HCEC 1CT (cell line): ENCODE results near the gene ST6GALNAC6.
"Not testable (repeated sequence)": the region's sequence is repeated elsewhere in the genome, so short reads cannot be mapped to it uniquely, and the experiment has no call there.

ENCODE experiments used
- DNase-seq: peaks from one replicate; pipeline ENCODE4 v3.0.0-alpha.2; 2017

ST6GALNAC6 gene

DNA sequence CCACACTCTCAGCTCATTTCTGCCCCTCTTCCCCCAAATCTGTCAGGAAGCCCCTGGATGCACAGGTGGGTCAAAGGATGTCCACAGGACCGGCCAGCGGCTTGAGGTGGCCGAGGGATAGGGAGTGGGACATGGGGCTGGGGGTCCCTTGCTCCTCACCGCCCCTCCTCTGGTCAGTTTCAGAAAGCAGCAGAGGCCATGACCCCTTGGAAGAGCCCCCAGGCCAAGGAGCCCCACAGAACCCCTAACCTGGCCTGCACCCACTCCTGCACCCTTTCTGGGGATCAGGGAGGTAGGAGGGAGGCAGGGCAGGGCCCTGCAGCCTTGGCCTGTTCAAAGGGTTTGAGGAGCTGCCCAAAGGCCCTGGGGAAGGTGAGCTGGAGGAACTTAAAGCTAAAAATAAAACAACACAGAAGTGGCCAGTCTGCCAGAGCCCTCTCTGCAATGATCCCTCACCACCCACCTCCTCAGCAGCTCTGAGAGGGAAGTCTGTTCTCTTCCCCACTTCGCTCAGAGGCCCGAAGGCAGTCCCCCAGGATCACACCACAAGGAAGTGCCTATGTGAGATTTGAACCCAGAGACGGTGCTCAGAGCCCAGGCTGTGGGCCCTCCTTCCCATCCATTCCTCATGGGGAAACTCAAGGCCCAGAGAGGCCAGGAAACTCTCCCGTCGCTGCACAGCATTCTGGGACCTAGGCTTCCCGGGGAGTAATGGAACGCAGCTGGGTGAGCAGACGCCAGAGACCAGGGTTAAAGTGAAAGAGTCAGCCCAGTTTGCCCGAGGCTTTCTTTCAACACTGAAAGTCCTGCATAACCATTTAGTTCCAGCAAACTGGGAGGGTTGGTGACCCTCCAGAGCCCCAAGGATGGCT lies 45.9 kb downstream of the ST6GALNAC6 start:
- DNase-seq, result no peak

DNA sequence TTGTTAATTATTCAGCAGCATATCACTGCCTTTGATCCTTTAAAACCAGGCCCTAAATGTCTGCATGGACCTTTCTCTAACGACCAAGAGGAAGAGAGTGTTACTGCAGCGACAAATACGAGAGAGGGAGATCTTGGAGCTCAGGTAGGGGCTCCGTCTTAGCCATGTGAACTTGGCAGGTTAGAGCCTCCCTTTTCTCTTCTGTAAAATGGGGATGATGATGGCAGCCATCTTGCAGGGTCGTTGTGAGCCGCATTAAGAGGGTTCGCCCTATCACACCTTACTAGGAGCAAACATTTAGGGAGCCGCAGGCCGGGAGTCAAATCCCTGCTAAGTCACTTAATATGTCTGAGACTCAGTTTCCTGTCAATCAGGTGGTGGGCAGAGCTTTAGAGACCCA lies 46.6 kb downstream of the ST6GALNAC6 start:
- DNase-seq, result no peak

- no peak for DNase-seq
Observed at GRCh38 chr9:127850286-127850830, 49.0 kb downstream of the ST6GALNAC6 start.

- DNase-seq, result no peak
Observed at GRCh38 chr9:127848756-127849504, 50.5 kb downstream of the ST6GALNAC6 start.

DNA sequence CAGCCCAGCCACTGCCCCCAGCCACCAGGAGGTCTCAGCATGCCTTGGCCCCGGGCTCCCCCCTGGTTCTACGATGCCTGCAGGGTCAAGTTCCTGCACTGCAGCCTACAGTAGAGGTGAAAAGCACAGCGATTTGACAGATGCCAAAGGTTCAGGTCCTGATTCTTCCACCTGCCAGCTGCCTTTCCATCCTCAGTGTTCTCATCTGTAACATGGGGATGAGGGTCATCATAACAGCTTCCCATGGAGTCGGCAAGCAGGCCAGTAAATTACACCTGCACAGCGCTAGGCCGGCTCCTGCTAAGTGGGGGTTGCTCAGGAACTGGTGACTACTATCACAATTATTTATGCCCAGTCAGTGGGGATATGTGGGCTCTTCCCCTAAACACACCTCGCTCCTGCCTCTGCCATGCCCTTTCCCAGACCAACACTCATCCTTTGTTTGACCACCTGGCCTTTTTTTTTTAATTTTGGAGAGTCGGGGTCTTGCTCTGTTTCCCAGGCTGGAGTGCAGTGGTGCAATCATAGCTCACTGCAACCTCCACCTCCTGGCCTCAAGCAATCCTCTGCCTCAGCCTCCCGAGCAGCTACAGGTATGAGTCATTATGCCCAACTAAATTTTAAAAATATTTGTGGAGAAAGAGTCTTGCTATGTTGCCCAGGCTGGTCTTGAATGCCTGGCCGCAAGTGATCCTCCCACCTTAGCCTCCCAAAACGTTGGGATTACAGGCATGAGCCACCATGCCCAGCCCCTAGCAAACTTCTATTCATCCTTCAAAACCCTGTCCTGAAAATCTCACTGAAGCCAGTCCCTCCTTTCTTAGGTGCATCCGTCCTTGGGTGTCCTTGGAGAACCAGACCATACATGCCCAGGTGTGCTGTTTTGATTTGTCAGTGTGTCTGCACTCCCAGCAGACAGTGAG lies 51.3 kb downstream of the ST6GALNAC6 start:
- no peak for DNase-seq

GRCh38 chr9:127847178-127847510 lies 52.3 kb downstream of the ST6GALNAC6 start:
- no peak for DNase-seq

DNA sequence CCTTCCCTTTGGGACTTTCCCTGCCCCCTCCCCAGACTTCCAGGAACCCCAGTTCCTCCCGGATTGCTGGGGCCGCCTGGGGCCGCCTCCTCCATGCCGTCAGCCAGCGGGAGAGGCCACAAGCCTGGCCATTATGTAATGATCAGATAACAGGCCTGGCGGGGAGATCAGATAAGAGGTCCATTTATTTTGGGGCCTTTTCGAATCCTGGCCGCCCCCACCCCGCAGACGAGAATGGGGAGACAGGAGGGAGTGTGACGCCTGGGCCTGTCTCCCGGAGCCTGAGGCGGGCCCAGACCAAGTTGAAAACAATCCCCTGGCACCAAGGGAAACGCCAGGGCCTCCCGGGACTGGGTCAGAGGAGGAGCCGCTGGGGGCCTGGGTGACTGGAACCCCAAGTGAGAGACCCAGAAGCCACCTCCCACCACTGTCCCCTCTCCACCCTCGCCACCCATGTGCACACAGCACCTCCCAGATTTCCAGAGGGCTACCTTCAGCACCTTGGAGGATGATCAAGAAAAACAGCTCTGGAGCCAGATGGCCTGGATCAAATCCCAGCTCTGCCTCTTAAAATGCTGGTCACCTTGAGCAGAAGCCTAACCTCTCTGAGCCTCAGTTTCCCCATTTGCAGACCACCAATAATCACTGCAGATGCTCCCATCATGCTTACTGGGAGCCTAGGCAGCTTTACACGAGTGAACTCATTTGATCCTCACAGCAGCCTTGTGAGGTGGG lies 52.8 kb downstream of the ST6GALNAC6 start:
- DNase-seq, result no peak

GRCh38 chr9:127845619-127846018 lies 53.8 kb downstream of the ST6GALNAC6 start:
- DNase-seq, result not testable (repeated sequence)

DNA sequence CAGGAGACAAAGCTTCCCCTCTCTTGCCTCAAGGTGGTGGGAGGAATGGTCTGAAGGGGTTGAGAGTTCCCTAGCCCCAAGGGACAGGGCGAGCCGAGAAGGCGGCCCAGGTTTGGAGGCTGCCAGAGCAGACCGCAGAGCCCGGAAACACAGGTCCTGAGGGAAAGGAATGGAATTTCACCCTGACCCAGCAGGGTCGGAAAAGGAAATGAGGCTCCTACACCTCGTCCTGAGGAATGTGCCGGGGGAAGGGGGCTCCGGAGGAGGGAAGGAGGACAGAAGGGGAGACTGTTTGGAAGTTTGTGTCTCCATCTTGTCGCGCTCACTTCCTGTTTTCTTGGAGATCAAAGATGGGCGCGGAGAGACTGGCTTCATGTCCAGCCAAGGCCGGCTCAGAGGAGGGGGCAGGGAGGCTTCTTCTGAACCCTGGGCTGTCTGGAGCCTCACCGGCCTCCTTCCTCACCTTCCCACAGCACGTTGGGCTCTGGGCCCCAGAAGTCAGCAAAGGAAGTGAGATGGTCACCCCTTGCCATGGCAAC lies 54.5 kb downstream of the ST6GALNAC6 start:
- DNase-seq, result no peak

- no peak for DNase-seq
Observed at GRCh38 chr9:127841087-127841835, 58.1 kb downstream of the ST6GALNAC6 start.

DNA sequence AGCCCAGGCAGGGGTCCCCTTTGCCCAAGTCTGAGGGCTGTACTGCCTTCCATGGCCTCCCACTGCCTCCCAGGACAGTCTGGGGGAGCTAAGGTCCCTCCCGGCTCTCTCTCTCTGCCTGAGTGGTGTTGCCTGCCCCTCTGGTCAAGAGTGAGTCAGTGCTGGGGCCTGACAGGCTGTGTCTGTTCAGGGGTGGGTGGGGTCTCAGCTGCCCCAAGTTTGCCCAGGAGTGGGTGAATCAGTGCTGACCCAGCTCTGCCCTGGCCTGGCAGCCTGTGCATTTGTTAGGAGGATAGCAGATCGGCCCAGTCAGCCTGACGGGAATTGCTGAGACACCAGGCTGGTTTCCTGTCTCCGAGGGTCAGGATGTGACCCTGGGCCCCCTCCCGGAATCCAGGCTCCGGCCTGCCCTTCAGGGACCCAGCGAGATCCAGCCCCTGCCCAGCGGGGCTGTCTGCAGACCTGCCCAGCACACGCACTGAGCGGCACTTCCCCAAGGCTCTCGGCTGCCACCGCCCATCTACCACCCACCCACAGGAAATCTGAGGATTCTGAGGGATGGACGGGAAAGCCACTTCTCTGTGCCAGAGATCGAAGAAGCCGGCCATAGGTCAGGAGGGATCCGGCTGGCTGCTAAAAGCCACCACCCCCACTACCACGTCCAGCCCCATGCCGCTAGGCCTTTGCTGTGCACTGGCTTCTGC lies 60.9 kb downstream of the ST6GALNAC6 start:
- DNase-seq, result peak; percentile 96

DNA sequence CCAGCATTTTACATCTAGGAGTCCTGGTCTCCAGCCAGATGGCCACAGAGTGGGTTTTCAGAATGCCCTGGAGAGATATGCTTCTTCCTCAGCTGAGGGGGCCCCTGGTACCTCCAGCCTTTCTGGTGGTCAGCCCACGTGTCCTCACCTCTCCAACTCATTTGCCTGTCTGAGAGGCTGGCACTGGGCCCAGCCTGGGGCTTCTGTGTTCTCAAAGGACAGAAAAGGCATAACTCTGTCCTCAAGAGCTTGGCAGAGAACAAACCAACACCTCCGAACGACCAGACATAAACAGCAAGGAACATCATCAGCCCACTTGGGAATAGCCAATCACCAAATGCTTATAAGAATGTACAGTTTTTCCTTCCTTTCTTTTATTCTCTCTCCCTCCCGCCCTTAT lies 62.1 kb downstream of the ST6GALNAC6 start:
- DNase-seq, result no peak

DNA sequence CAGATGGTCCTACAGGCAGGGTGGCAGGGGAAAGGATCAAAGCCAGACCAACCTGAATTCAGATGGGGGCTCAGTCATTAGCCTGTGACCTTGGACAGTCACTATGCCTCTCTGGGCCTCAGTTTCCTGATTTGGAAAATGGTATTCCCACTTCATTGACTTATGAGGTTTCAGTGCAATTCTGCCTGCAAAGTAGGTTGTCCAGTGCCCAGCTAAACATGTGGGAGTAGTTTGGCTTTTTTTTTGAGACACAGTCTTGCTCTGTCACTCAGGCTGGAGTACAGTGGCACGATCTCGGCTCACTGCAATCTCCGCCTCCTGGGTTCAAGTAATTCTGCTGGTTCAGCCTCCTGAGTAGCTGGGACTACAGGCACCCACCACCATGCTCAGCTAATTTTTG lies 62.8 kb downstream of the ST6GALNAC6 start:
- DNase-seq, result not testable (repeated sequence)

DNA sequence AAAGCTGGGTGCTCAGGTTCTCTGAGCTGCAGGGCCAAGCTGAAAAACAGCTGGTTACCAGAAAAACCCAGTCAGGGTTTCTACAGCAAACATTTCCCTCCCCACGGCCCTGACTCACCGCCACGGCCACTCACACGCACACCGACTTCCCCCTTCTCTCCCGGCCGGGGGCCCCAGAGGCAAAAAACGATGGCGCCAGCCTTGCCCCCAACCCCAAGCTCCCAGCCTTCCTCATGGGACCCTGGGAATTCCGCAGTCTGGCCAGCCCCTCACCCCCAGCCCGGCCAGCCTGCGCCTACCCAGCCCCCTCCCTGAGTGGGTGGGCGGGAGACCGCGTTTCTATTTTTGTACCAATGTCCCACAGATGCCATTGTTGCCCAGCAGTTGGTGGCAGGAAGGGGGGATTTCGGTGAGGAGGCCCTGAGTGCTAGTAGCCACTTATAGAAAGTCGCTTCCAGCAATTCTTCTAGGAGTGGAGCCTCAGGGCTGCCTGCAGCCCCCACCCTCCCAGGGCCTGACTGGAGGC lies 63.3 kb downstream of the ST6GALNAC6 start:
- DNase-seq, result peak; percentile 74
